ENCODE results near the gene CHMP4B.

DNA sequence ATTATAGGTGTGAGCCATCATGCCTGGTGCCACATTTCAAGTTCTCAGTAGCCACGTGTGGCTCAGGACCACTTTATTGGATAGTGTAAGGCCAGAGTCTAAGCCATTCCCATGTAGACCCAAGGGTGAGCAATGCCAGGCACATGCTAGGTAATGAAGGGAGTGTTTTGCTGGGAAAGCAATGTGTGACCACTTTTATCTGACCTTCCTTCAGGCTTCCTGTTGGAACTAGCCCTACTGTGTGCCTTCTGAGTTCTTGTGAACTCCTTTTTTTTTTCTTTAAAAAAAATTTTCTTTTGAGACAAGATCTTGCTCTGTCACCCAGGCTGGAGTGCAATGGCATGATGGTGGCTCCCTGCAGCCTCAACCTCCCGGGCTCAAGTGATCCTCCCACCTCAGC lies 46.0 kb upstream of the CHMP4B start:
- TF ChIP-seq RCOR1 (IDR thresholded peaks at IDR 0.05; ENCODE audit: low read length): no peak
- no peak for TF ChIP-seq GATA2 (CRISPR knock-in tag; IDR thresholded peaks at IDR 0.05)
- TF ChIP-seq, protein P1, sequence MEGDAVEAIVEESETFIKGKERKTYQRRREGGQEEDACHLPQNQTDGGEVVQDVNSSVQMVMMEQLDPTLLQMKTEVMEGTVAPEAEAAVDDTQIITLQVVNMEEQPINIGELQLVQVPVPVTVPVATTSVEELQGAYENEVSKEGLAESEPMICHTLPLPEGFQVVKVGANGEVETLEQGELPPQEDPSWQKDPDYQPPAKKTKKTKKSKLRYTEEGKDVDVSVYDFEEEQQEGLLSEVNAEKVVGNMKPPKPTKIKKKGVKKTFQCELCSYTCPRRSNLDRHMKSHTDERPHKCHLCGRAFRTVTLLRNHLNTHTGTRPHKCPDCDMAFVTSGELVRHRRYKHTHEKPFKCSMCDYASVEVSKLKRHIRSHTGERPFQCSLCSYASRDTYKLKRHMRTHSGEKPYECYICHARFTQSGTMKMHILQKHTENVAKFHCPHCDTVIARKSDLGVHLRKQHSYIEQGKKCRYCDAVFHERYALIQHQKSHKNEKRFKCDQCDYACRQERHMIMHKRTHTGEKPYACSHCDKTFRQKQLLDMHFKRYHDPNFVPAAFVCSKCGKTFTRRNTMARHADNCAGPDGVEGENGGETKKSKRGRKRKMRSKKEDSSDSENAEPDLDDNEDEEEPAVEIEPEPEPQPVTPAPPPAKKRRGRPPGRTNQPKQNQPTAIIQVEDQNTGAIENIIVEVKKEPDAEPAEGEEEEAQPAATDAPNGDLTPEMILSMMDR (IDR thresholded peaks at IDR 0.05): no peak
- no peak for TF ChIP-seq SMC3 (IDR thresholded peaks at IDR 0.05; ENCODE audit: low read depth, low read length)
- TF ChIP-seq, protein P2, sequence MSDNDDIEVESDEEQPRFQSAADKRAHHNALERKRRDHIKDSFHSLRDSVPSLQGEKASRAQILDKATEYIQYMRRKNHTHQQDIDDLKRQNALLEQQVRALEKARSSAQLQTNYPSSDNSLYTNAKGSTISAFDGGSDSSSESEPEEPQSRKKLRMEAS (IDR thresholded peaks at IDR 0.05; ENCODE audit: low read depth): no peak
- no peak for TF ChIP-seq NRF1 (IDR thresholded peaks at IDR 0.05; ENCODE audit: low read depth, low read length)
- TF ChIP-seq TAF1 (IDR thresholded peaks at IDR 0.05; ENCODE audit: borderline replicate concordance, low read depth, low read length): no peak

Measured in SK-N-SH (cell line).